K562 (cell line): Measurements from ENCODE around the gene MANBA. TPM values are rescaled to one million over a fixed set of nuclear protein-coding genes. Genes with fewer than 3 reads are reported as not detected.

ENCODE experiments used
- CCAR2 ChIP-seq: fragments of 200-400 bp; formaldehyde crosslinking; IDR thresholded peaks from 2 replicates; pipeline ENCODE4 v1.6.1; 2017; ENCODE audit warnings: mild to moderate bottlenecking, low read depth, low read length
- DIDO1 ChIP-seq: fragments of 450-650 bp; IDR thresholded peaks from 2 replicates; pipeline ENCODE4 v1.6.1; 2016; ENCODE audit warnings: low read depth, missing biosample characterization, missing genetic modification characterization
- ESRRB ChIP-seq: fragments of 250-450 bp; sonication (Bioruptor Pico); IDR thresholded peaks from 2 replicates; pipeline ENCODE4 v1.5.0; 2020; ENCODE audit warnings: mild to moderate bottlenecking, moderate library complexity, borderline replicate concordance
- NFYB ChIP-seq: IDR thresholded peaks from 2 replicates; pipeline ENCODE4 v1.6.1; 2011; ENCODE audit warnings: mild to moderate bottlenecking, moderate library complexity; ENCODE audit not compliant: insufficient read length; ENCODE audit errors: extremely low read depth
- SMAD4 ChIP-seq: fragments of 250-450 bp; sonication (Bioruptor Pico); conservative IDR thresholded peaks from 2 replicates; pipeline ENCODE4 v1.8.0; 2021; ENCODE audit warnings: inconsistent platforms, mild to moderate bottlenecking, moderate library complexity
- SP2 ChIP-seq: IDR thresholded peaks from 2 replicates; pipeline ENCODE4 v1.6.1; 2011; ENCODE audit warnings: mild to moderate bottlenecking, low read depth, low read length, moderate library complexity; ENCODE audit not compliant: poor library complexity, severe bottlenecking; ENCODE audit errors: extremely low read depth
- XRCC3 ChIP-seq: fragments of 450-650 bp; IDR thresholded peaks from 2 replicates; pipeline ENCODE4 v1.6.1; 2017; ENCODE audit warnings: mild to moderate bottlenecking, moderate library complexity
- ZNF347 ChIP-seq: fragments of 450-650 bp; formaldehyde crosslinking; IDR thresholded peaks from 2 replicates; pipeline ENCODE4 v1.4.0; 2020; ENCODE audit warnings: low read depth, mild to moderate bottlenecking, moderate library complexity
- ZNF354B ChIP-seq: fragments of 250-450 bp; sonication (Bioruptor Pico); IDR thresholded peaks from 2 replicates; pipeline ENCODE4 v1.4.0; 2020
- ZNF584 ChIP-seq: fragments of 200-800 bp; sonication (Bioruptor generic); IDR thresholded peaks from 2 replicates; pipeline ENCODE4 v1.6.1; 2016; ENCODE audit warnings: low read depth, mild to moderate bottlenecking, missing genetic modification characterization, missing compliant biosample characterization
- polyA plus RNA-seq, 8 experiments: library from polyadenylated mRNA; depleted of rRNA in 4 of 8; stranded (reverse) in 5 of 8; unstranded in 3 of 8; fragments of >200 nt; fragmentation: Nextera tagmentation in 2 of 8; fragmentation: Illumina TruSeq in 1 of 8; extraction: Ambion mirVana in 2 of 8; extraction: Trizol in 1 of 8; gene quantifications; 2 replicates each; pipeline versions ENCODE4 v1.2.1 to v1.2.3, GENCODE V29; 2011 to 2014; ENCODE audit warnings: inconsistent platforms in 1 of 8, missing spikeins in 1 of 8
- total RNA-seq, 7 experiments: library from RNA; depleted of rRNA in 6 of 7; stranded (reverse); fragments of >200 nt in 6 of 7; fragmentation: Illumina TruSeq in 2 of 7; extraction: Trizol in 2 of 7; gene quantifications; 2 replicates each; pipeline versions ENCODE4 v1.2.1 to v1.2.3, GENCODE V29; 2011 to 2021; ENCODE audit warnings: low replicate concordance in 1 of 7
- TF ChIP-seq, protein P1 (sequence below): fragments of 250-450 bp; sonication (Bioruptor Pico); IDR thresholded peaks from 2 replicates; pipeline ENCODE4 v1.4.0; 2020; ENCODE audit warnings: mild to moderate bottlenecking, moderate library complexity
- TF ChIP-seq, protein P2 (sequence below), 2 experiments: IDR thresholded peaks; 2 replicates each; pipeline ENCODE4 v1.6.1; 2012; ENCODE audit warnings: improper control_type of control experiment in 2 of 2, low read depth in 2 of 2, low read length in 2 of 2, borderline replicate concordance in 1 of 2
- TF ChIP-seq, protein P3 (sequence below): fragments of 450-650 bp; IDR thresholded peaks from 2 replicates; pipeline ENCODE4 v1.6.1; 2016; ENCODE audit warnings: missing biosample characterization, missing genetic modification characterization

MANBA gene
- total and polyA plus RNA-seq, 9 of the 15 experiments (the other 6 are each of a cell fraction or from before 2014, with no cell fraction given): 1.8 to 12.9 (median 7.7) TPM

DNA sequence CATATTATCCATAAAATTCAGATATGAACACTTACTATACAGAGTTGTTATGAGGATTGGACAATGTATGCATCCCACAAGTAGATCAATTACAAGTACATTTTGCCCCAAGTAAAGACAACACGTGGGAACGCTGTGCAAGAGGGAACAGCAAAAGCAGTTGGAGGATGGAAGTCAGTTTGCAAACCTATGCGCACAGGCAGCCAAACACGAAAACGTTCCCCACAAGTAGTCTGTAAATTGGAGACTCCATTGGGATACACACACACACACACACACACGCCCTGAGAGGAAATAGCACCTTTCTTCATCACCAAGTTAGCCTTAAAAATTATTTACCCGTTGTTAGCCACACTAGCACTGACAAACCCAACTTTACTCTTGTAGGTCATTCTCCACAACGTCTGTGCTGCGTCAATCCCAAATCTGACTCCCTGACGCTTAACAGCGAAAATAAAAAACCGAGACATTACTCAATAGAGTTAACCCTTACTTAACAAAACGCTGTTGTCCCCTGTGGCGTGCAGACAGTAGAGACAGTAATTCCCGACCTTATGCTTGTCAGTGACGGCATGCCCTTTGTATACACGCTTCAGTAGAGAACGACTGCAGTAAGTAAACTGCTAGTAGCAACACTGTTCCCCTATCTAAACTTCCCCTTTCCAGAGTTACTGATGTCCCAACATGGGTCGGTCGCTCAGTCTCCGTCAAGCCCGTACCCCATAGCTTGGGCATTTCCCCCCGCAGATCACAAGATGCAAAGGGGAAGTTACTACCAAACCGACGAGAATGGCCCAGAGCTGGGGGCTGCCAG is 730 bp downstream of the MANBA start (continued):
- no peak for TF ChIP-seq SP2
- TF ChIP-seq ZNF584: no peak
- TF ChIP-seq, protein P1, sequence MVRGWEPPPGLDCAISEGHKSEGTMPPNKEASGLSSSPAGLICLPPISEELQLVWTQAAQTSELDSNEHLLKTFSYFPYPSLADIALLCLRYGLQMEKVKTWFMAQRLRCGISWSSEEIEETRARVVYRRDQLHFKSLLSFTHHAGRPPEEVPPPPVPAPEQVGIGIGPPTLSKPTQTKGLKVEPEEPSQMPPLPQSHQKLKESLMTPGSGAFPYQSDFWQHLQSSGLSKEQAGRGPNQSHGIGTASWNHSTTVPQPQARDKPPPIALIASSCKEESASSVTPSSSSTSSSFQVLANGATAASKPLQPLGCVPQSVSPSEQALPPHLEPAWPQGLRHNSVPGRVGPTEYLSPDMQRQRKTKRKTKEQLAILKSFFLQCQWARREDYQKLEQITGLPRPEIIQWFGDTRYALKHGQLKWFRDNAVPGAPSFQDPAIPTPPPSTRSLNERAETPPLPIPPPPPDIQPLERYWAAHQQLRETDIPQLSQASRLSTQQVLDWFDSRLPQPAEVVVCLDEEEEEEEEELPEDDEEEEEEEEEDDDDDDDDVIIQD (CRISPR knock-in tag): no peak
- TF ChIP-seq SMAD4 (CRISPR knock-in tag): no peak
- no peak for TF ChIP-seq NFYB
- TF ChIP-seq ZNF354B (CRISPR knock-in tag): no peak
- TF ChIP-seq, protein P2, sequence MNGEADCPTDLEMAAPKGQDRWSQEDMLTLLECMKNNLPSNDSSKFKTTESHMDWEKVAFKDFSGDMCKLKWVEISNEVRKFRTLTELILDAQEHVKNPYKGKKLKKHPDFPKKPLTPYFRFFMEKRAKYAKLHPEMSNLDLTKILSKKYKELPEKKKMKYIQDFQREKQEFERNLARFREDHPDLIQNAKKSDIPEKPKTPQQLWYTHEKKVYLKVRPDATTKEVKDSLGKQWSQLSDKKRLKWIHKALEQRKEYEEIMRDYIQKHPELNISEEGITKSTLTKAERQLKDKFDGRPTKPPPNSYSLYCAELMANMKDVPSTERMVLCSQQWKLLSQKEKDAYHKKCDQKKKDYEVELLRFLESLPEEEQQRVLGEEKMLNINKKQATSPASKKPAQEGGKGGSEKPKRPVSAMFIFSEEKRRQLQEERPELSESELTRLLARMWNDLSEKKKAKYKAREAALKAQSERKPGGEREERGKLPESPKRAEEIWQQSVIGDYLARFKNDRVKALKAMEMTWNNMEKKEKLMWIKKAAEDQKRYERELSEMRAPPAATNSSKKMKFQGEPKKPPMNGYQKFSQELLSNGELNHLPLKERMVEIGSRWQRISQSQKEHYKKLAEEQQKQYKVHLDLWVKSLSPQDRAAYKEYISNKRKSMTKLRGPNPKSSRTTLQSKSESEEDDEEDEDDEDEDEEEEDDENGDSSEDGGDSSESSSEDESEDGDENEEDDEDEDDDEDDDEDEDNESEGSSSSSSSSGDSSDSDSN (IDR thresholded peaks at IDR 0.05; ENCODE audit: borderline replicate concordance in 1 of 2, low read depth in 2 of 2, low read length in 2 of 2): no peak
- TF ChIP-seq ZNF347 (CRISPR knock-in tag): no peak
- no peak for TF ChIP-seq DIDO1
- TF ChIP-seq ESRRB (CRISPR knock-in tag): no peak
- no peak for TF ChIP-seq XRCC3
- TF ChIP-seq CCAR2: no peak
- TF ChIP-seq, protein P3, sequence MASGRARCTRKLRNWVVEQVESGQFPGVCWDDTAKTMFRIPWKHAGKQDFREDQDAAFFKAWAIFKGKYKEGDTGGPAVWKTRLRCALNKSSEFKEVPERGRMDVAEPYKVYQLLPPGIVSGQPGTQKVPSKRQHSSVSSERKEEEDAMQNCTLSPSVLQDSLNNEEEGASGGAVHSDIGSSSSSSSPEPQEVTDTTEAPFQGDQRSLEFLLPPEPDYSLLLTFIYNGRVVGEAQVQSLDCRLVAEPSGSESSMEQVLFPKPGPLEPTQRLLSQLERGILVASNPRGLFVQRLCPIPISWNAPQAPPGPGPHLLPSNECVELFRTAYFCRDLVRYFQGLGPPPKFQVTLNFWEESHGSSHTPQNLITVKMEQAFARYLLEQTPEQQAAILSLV (tag): no peak
